HEK293T (cell line): ENCODE results near the gene FSIP1.

Source experiments
- CTBP1 ChIP-seq: fragments of 450-650 bp; IDR thresholded peaks from 2 replicates; pipeline ENCODE4 v1.6.1; 2016; ENCODE audit warnings: borderline replicate concordance
- ELF4 ChIP-seq: fragments of 450-650 bp; IDR thresholded peaks from 2 replicates; pipeline ENCODE4 v1.6.1; 2017; ENCODE audit warnings: antibody characterized with exemption
- FOXM1 ChIP-seq: fragments of 450-650 bp; IDR thresholded peaks from 2 replicates; pipeline ENCODE4 v1.6.1; 2017; ENCODE audit warnings: mild to moderate bottlenecking, borderline replicate concordance
- HDGF ChIP-seq: fragments of 450-650 bp; IDR thresholded peaks from 2 replicates; pipeline ENCODE4 v1.6.1; 2017; ENCODE audit warnings: antibody characterized with exemption, borderline replicate concordance
- NFRKB ChIP-seq: fragments of 450-650 bp; IDR thresholded peaks from 2 replicates; pipeline ENCODE4 v1.6.1; 2016; ENCODE audit warnings: mild to moderate bottlenecking, moderate library complexity
- PKNOX1 ChIP-seq: fragments of 450-650 bp; IDR thresholded peaks from 2 replicates; pipeline ENCODE4 v1.6.1; 2016
- SP1 ChIP-seq: fragments of 450-650 bp; IDR thresholded peaks from 2 replicates; pipeline ENCODE4 v1.6.1; 2017
- SUZ12 ChIP-seq: fragments of 450-650 bp; IDR thresholded peaks from 2 replicates; pipeline ENCODE4 v1.6.1; 2016; ENCODE audit warnings: mild to moderate bottlenecking

- TF ChIP-seq FOXM1 (no peak), ELF4 (no peak), HDGF (no peak), NFRKB (no peak), PKNOX1 (no peak), SUZ12 (no peak), SP1 (no peak), CTBP1 (no peak)
Measured at GRCh38 chr15:39666677-39667076, 116.0 kb downstream of the FSIP1 start.
